GM12872 (cell line): Measurements from ENCODE around the gene TM9SF2.

Source experiments
- CTCF ChIP-seq: IDR thresholded peaks from 3 replicates; pipeline ENCODE4 v1.5.1; 2011; ENCODE audit warnings: low read depth, mild to moderate bottlenecking, low read length, moderate library complexity; ENCODE audit not compliant: insufficient read depth

TM9SF2 gene

DNA sequence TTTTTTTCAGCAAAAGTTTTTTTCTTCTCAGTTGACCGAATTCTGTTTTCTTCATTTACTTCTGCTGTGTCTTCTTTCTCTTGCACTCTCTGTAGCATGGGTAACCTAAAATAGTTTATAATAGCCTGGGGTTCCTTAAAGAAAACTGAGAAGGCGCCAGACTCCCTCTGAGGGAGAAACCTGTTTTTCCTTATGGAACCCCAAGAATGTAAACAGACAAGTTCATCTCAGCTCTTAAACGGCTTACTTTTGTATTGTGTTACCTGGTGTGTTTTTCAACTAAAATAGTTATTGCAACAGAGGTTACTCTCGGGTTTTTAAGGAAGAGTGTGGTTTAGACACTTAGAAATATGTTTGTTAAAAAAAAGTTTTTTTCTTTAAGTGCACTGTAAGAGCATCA lies 23.8 kb upstream of the TM9SF2 start:
- no peak for TF ChIP-seq CTCF

DNA sequence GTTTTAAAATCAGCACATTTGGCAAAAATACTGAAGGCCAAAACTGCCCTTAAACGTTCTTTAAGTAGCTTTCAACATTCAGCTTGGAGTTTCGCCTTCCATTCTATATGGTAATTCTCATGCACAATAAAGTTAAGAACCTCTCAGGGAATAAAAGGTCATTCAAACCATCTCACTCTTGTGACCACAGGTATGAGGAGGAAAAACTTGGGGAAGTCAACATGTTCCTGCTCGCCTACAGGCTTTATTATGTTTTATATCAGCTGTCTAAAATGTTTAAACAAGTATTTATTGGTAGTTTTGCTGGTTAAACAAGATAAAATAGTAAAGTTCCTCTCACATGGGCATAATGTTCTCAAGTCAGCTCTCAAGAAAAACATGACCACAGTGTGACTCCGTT lies 19.9 kb upstream of the TM9SF2 start:
- no peak for TF ChIP-seq CTCF

DNA sequence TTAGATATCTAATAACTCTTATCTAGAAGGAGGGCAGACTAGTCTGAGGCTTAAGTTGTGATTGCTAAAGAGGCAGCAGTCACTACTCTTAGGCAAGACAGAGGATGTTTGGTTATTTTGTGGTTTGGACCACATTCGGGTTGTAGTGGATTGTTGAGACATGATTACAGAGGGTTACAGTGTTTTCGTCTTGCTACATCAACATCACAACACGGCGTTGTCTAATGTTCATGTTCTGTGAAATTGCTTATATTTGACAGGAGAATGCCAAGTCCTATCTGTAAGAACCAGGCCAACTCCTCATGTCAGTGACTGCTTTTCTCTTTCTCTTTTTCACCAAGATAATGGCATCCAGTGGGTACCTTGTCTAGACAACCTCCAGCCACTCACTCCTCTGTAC lies 16.8 kb upstream of the TM9SF2 start:
- no peak for TF ChIP-seq CTCF

DNA sequence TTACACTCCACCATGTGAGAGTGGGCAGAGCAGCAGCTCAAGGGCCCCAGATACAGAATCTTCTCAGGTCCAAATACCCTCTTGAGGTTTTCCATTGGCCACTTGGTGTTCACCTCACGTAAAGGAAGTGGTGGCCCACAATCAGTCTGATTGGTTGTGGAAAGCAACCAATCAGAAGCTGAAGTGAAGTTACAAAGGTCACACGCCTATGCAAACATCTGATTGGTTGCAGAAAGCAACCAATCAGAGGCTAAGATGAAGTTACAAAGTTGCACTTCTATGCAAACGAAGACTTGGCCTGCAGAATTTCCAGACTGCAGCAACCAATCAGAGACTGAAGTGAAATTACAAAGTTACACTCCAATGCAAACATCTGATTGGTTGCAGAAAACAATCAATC lies 14.3 kb upstream of the TM9SF2 start:
- TF ChIP-seq CTCF, result no peak

GRCh38 chr13:99489028-99489427 lies 12.2 kb upstream of the TM9SF2 start:
- no peak for TF ChIP-seq CTCF

GRCh38 chr13:99495466-99496183 lies 5.6 kb upstream of the TM9SF2 start:
- no peak for TF ChIP-seq CTCF

DNA sequence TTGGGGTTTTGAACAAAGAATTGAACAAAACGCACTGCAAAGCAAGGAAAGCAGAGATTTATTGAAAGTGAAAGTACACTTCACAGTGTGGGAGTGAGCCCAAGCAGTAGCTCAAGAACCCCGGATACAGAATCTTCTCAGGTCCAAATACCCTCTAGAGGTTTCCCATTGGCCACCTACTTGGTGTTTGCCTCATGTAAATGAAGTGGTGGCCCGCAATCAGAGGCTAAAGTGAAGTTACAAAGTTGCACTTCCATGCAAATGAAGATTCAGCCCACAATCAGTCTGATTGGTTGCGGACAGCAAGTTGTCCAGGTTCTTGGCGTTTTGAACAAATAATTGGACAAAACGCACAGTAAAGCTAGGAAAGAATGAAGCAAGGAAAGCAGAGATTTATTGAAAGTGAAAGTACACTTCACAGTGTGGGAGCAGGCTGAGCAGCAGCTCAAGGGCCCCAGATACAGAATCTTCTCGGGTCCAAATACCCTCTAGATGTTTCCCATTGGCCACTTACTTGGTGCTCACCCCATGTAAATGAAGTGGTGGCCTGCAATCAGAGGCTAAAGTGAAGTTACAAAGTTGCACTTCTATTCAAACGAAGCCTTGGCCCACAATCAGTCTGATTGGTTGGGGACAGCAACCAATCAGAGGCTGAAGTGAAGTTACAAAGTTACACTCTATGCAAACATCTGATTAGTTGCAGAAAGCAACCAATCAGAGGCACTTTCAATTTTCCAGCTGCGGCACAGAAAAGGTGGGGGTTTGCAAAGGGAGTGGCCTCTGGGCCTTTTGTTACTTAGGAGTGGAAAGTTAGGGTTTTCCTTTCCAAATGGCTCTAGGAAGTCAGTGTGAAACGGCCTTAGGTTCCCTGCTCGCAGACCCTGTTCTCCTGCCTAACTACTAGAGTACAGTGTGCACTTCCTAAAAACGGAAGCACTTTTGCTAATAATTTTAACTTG lies 4.8 kb upstream of the TM9SF2 start:
- no peak for TF ChIP-seq CTCF
